Sigmoid colon (tissue), 3 donors: ENCODE measurements around the gene POU2F2.

Experiments used
- CTCF ChIP-seq, 4 experiments: fragments of 450-650 bp in 3 of 4; fragments of 200-600 bp in 1 of 4; IDR thresholded peaks; one replicate each; pipeline ENCODE4 v1.5.1; 2016 to 2019; ENCODE audit warnings: antibody characterized with exemption in 4 of 4, mild to moderate bottlenecking in 3 of 4, moderate library complexity in 2 of 4
- POLR2A ChIP-seq, 2 donors: fragments of 450-650 bp; IDR thresholded peaks; one replicate each; pipeline ENCODE4 v1.6.1; 2016; ENCODE audit warnings: antibody characterized with exemption in 2 of 2, mild to moderate bottlenecking in 2 of 2, moderate library complexity in 2 of 2

GRCh38 chr19:42121656-42122069 lies 10.6 kb downstream of the POU2F2 start:
- TF ChIP-seq POLR2A (IDR thresholded peaks at IDR 0.05) (no peak), CTCF (IDR thresholded peaks at IDR 0.05) (no peak)
